NCI-H128 (cell line): ENCODE measurements around the gene MCFD2.
"Not testable (repeated sequence)": the region's sequence is repeated elsewhere in the genome, so short reads cannot be mapped to it uniquely, and the experiment has no call there.

Source experiments
- DNase-seq: peaks from one replicate; lab custom pipeline; 2025; ENCODE audit not compliant: unreplicated experiment; lab: John Stamatoyannopoulos, UW

Gene MCFD2

DNA sequence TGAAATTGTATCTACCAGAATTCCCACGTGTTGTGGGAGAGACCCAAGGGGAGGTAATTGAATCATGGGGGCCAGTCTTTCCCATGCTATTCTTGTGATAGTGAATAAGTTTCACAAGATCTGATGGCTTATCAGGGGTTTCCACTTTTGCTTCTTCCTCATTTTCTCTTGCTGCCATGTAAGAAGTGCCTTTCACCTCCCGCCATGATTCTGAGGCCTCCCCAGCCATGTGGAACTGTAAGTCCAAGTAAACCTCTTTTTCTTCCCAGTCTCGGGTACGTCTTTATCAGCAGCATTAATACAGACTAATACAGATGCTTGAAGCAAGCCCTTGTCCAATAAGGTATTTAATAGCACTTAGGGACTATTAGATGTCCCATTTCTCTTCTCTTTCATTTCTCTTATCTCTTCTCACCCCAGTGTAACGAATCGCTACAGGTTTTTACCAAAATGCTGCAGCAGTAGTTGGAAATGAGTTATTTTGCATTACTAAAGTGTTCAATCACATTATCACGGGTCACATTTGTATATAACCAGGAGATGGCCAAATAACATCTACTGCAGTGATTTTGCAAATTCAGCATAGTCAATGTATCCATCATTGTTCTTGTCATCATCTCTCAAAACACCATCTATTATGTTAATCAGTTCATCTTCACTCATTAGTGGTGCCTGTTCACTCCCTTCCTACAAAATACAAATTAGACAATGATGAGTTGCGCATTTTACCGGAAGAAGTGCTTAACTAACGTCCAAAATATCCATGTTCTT, 10.5 kb downstream of the MCFD2 start:
- not testable (repeated sequence) for DNase-seq

DNA sequence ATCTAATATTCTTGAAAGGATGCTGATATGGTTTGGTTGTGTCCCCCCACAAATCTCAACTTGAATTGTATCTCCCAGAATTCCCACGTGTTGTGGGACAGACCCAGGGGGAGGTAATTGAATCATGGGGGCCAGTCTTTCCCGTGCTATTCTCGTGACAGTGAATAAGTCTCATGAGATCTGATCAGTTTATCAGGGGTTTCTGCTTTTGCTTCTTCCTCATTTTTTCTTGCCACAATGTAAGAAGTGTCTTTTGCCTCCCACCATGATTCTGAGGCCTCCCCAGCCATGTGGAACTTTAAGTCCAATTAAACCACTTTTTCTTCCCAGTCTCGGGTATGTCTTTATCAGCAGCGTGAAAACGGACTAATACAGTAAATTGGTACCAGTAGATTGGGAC, 12.6 kb downstream of the MCFD2 start:
- DNase-seq: not testable (repeated sequence)

DNA sequence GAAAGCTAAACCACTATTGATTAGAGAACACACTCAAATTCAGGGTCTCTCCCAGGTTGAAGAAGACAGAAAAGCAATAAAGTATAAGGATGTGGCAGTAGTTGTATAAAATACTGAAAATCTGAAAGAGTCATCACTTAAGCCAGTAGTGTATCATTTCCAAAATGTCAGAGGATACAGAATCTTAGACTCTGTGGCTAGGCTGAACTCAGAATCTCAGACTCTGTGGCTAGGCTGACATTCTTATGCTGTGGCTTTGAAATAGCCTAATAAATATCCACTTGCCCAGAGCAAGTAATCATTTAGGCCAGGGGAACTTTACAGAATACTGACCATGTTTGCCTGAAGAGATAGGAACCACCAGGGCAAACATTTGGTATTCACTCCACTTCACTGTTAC, 13.1 kb downstream of the MCFD2 start:
- DNase-seq: no peak

DNA sequence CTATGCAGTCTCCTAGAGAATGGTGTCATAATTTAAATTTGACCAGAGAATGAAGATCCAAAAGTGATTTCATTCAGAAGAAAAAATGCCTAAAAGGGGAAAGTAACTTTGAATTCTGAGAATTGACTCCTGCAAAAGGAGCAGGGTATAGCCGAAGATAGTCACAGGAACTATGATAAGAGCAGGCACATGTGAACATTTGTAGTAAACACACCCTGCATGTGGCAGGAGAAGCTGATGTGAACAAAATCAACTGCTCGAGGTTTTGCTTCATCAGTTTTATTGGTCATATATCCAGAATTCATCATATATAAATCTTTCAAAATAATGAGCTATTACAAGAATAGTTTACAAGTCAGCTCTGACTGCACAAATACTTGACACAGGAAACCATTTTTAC, 14.0 kb downstream of the MCFD2 start:
- DNase-seq: no peak

DNA sequence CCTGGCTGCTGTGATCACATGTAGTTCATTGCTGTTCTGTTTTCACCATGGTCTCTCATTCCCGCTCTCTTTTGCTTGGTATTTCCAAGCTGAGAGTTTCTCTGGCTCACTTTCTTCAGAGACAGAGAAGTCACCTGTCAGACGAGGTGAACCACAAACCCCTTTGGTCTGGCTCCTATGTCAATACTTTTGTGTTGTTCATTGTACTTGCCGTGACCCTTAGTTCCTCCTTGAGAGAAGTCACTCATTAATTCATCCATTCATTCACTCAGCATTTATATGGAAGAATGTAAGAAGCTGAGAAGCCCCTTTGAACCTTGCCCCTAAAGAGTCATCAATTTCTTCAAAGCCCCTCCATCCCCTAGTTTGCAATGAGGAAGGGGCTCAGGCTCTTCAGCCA, 15.2 kb downstream of the MCFD2 start:
- DNase-seq: no peak

DNA sequence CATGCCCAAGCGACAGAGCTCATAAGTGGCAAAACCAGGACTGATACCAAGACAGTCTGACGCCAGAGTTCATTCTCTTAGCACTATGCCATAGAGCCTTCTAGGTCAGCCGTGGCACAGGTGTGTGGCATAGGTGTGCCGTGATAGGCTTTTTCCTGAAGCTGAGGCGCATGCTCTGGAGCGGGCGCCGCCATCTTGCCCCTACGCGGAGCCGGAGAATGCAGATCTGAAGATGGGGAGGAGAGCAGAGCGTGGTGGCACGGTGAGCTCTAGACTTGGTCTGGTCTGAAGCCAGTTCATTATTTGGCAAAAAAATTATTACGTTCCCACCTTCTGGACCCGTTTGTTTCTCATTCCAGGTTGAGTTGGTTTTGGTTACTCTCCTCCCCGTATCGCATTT, 16.6 kb downstream of the MCFD2 start:
- no peak for DNase-seq

DNA sequence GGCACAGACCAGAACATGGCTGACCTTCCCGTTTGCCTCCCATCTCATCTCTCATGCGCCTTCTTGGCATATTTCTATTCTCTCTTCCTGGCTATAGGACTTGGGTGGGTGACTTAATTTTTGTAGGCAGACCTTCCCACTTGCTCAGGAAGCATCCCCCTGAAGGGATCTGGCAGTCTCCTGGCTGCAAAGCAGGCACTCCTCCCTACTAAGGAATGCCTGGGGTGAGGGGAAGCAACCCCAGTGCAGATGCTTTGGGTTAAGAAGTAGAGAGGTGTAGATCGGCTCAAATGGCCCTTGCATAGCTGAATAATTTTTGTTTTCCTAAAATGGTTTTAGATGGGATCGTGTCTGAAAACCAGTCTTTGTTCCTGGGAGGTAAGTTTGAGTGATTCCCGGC, 17.6 kb downstream of the MCFD2 start:
- no peak for DNase-seq

DNA sequence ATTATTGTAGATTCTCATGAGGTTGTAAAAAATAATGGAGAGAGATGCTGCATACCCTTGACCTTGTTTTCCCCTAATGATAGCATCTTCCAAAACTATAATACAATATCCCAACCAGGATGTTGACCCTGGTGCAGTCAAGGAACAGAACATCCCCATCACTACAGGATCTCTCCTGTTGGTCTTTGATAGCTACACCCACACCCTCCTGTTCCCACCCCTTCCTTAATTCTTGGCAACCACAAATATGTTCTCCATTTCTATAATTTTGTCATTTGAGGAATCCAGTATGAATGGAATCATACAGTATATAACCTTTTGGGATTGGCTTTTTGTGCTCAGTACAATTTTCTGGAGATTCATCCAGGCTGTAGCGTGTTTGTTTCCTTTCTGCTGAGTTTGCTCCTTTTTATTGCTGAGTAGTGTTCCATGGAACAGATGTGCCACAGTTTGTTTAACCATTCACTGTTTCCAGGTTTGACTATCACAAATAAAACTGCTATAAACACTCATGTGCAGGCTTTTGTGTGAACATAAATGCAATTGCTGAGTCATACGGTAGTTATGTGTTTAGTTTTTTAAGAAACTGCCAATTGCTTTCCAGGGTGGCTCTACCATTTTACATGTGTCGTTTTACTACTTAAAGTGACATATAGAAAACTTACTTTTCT, 22.2 kb downstream of the MCFD2 start:
- no peak for DNase-seq

DNA sequence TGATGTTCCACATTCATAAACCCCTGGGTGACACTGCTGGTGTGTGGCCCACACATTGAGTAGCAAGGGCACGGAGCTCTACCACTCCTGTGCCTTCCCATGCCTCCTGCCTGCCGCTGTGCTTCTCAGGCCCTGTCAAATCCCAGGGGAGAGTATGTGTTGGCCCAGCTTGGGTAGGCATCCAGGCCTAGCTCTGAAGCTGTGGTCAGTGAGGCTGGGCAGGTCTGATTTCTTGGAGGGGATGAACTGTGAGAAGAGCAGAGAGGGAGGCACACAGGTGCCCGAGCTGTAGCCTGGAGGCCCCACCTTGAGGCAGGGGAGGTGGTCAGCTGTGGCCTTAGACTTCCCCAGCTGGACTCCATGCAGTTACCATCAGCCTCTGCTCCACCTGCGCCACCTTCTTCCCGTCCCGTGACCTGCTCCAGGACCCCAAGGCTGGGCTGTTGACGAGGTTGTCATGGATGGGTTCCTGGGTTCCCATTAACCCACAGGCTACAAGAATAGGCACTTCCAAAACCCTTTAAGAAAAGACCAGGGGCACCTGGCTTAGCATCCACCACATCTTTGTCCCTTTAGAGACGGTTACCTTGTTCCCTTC, 23.6 kb downstream of the MCFD2 start:
- DNase-seq: no peak

DNA sequence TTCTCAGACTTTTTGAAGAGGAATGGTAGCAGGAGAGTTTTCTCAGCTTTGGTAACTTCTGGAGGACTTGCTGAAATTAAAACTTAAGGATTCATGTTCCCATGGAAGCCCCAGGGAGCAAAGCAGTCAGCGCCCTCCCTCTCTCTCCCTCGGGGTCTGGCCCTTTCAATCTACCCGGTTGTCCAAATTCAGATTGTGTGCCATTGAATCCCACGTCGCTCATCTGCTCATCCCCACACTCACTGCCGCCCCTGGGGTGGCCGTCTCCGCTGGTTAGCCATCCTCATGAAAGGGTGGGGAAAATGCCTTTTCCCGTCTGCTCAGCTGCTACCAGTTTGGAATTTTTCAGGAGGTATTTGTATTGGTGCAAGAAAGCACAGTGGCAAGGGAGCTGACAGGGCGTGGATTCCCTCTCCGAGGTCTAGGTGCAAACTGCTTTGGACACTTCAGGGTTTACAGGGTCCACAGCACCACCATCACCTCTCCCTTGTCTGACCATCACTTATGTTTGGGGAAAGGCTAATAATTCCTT, 27.1 kb downstream of the MCFD2 start:
- DNase-seq: no peak

DNA sequence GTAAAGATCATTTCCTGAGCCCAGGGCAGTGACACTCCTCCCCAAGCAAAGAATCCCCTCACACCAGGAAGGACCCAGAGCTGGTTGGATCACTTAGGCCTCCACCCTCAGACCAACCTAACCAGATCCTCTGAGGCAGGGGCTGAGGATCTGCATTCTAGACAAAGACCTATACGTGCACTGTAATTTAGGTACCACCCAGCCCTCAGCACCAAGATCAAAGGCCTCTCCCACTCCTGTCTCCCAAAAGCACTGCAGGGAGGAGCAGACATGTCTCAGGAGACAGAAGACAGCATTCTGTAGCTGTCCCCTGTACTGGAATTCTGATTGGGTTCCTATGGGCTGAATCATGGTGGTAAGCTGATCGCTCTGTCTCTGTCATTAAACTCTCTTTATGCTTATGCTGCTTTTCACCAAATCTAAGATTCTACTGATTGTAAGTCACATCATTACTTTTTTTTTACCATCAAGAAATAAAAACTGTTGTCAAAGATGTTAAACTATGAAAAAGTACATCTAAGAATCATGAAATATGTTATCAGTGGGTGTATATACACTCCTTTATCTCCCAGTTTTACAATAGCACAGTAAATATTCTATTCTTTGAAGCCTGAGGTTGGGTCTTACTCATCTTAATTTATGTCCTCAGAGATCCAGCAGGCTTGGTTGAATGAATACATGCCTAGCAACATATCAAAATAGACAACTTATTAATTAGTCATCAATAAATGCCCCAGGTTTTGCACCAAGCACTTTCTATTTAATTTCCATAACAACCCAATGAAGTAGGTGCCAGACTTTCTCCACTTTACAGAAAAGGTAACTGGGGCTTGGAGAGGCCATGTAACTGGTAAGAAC, 28.3 kb downstream of the MCFD2 start:
- no peak for DNase-seq

DNA sequence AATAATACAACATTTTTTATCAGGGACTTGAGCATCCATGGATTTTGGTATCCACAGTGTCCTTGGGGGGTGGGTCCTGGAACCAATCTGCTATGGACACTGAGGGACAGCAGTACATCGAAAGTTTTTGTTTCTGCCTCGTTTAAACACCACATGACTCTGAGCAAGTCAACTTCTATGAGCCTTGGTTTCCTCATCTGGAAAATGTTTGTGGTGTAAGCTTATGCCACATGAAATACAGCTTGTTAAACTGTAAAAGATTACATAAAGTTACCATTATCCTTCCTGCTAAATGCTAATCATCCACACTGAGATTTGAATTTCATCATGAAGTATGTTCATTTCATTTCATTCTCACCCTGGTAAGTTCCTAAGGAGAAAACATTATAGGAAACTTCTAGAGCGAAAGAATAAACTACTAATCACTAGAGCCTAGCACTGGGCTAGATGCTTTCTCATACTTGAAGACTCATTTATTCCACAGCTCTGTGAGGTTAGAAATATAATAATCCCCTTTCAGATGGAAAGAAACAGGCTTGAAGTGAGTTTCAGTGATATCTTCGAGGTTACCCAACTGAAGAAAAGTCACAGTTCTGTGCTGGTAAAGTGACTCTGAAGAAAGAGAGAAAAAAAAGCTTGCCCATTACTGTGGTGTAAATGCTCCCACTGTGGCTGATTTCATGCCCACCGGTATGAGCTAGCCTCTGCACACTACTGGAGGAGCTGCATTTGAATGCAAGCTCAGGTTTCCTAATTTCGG, 29.2 kb downstream of the MCFD2 start:
- DNase-seq: no peak

DNA sequence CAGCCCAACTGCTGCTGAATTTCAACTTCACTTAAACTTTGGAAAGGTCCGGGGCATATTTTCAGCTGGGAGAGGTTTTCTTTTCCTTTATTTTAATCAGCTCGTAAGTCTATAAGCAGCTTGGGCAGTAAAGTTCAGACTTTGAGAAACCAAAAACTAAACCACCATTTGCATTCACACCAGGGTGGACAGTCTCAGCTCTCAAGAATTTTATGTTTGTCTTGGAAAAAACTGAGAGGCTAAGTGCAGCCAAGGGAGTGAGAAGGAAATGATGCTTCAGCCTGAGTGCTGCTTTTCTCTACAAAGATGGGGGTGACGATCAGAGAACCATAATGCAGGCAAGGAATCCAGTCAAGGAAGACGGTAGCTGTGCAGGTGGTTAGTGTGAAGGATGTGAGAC, 30.2 kb downstream of the MCFD2 start:
- DNase-seq: no peak

DNA sequence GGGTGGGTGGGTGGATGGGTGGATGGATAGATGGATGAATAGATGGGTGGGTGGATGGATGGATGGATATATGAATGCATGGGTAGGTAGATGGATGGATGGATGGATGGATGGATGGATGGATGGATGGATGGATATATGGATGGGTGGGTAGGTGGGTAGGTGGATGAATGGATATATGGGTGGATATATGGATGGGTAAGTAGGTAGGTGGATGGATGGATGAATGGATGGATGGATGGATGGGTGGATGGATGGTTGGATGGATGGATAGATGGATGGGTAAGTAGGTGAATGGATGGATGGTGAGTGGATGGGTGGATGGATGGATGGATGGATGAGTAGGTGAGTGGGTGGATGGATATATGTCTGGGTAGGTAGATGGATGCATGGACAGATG, 36.1 kb downstream of the MCFD2 start:
- DNase-seq: no peak

DNA sequence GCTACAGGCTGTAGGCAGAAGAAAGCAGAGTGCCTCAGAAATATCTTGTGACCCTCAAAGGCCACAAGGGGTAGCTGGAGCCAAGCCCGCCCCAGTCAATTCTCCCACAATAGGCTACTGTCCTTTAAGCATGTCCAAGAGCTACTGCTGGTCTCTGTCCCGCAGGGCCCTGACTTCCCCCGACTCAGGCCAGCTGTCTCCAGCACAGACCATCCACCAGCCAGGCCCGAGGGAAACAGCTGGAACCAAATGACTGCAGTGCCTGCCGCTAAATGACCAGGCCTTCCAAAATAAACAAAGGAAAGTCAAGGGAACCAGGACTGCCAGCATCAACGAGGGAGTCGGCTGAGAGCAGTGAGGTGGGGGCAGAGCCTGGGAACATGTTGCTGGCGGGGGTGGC, 36.7 kb downstream of the MCFD2 start:
- DNase-seq: no peak

DNA sequence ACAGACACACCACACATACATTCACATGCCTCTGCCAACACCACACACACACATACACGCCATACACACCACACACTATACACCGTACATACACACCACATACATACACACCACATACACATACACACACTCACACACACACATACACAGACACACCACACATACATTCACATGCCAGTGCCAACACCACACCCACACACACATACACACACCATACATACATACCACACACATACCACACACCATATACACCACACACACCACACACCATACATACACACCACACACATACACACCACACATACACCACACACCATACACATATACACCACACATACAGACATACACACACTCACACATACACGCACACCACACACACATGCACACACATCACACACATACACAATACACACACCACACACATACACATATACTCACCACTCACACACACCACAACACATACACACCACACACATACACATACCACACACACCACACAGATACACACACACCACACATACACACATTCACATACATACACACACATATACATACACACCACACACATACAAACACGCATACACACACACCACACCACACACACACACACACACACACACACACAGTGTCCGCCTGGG, 37.2 kb downstream of the MCFD2 start:
- no peak for DNase-seq

DNA sequence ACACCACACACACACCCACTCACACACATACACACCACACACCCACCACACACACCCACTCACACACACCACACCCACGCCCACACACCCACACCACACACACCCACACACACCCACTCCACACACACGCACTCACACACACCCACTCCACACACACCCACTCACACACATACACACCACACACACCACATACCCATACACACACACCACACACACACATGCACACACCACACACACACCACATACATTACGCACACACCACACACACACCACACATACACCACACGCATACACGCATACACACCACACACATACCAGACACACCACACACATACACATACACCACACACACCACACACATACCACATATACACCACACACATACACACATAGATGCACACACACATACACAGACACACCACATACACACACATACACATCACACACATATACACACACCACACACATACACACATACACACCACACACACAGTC, 37.9 kb downstream of the MCFD2 start:
- no peak for DNase-seq

DNA sequence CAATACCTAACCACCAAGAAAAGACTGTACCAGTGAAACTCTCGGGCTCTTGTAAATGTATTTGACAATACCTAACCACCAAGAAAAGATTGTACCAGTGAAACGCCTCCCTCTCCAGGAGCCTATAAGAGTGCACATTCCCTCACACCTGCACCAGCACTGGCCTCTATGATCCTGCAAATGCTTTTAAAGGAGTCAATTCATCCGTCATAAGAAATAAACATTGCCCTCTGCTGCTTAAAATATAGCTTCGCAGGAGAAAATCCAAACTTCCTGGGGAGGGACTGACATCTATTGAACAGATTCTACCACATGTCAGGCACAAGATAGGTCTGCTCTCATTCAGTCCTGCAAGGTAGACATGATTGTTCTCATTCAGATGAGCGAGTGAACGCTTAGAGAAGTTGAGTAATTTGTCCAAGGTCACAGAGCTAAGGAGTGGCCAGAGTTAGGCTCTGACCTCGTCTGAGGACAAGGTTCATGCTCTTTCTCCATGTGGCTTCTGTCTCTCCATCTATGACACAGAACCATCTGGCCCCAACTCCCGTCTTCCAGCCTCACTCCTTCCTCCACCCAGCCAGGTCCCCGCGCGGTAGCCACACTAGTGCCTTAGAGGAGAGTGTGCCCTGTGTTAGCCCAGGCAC, 38.7 kb downstream of the MCFD2 start:
- peak; percentile 4 for DNase-seq

DNA sequence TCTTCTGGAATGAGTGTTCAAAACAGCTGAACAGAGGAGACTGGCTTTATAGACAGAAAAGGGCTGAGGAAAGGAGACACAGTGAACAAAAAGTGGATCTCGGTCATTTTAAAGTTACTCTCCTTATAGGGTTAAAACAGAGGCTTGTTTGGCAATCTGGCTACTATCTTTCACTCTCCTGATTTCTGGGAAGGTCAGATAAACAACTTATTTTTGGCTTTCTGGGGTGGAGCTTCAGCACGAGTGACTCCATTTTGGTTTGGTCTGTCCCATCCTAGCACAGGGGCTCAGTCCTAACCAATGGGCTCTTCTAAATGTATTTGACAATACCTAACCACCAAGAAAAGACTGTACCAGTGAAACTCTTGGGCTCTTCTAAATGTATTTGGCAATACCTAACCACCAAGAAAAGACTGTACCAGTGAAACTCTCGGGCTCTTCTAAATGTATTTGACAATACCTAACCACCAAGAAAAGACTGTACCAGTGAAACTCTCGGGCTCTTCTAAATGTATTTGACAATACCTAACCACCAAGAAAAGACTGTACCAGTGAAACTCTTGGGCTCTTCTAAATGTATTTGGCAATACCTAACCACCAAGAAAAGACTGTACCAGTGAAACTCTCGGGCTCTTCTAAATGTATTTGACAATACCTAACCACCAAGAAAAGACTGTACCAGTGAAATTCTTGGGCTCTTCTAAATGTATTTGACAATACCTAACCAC, 39.5 kb downstream of the MCFD2 start:
- not testable (repeated sequence) for DNase-seq
